Measurements from ENCODE around the gene MATN3. TPM values are rescaled to one million over a fixed set of nuclear protein-coding genes. Genes with fewer than 3 reads are reported as not detected.

The MATN3 gene
- total RNA-seq, 1 donor, result 1.4 TPM

- no peaks in the 10 kb centered on the region for H3K27me3 ChIP-seq (ENCODE audit: insufficient read depth, low read length)
- H3K4me3 ChIP-seq (ENCODE audit: insufficient read depth, low read length), result peak overlapping the region; percentile 88
- peak overlapping the region; percentile 92 for H3K4me2 ChIP-seq (ENCODE audit: insufficient read depth, low read length)
- H3K27ac ChIP-seq (ENCODE audit: low read depth, low read length), result peak overlapping the region; percentile 99
- no peaks in the 10 kb centered on the region for H3K36me3 ChIP-seq (ENCODE audit: insufficient read depth, low read length)
- H2AFZ ChIP-seq (ENCODE audit: low read length), result no peak overlapping the region
- H3K9me3 ChIP-seq (ENCODE audit: low read depth, low read length), result no peaks in the 10 kb centered on the region
- H3K79me2 ChIP-seq (ENCODE audit: insufficient read depth, low read length), result peaks cover 36% of the 10 kb centered on the region
- DNase-seq (ENCODE audit: insufficient read length, low spot score, missing footprints), result peak; percentile 11
- no peak for TF ChIP-seq CTCF (IDR thresholded peaks at IDR 0.05; ENCODE audit: extremely low read depth, low read depth, low read length)
- peaks cover 29% of the 10 kb centered on the region for H3K4me1 ChIP-seq (ENCODE audit: insufficient read depth, low read length)
- peaks cover 31% of the 10 kb centered on the region for H4K20me1 ChIP-seq (ENCODE audit: insufficient read depth, low read length)
Observed at GRCh38 chr2:20052861-20053281, 40.4 kb upstream of the MATN3 start.

DNA sequence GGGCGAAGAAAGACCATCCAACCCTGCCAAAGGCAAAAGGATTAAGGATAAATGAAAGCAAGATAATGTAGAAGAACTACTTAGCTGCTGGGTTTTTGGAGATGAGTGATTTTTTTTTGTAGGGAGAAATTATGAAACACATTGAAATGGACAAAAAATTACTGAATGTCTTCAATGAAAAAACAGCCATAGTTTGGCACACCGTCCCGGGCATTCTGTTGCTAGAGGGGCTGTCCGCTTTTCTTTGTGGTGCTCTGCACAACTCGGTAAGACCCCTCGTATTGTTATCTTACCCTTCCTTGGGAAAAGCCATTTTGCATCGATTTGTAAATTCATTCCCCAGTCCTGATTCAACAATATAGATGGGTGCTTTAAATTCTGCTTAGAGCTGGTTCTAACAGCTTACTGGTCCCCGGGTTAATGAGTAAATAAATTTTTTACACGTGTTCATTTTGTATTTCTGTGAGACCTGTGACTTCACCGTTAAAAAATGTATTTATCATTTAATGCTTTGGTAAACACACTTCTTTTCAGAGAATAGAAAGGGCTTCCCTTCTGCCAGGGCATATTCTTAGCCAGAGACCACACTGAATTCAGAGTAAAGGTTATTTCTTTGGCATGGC lies 39.9 kb upstream of the MATN3 start:
- Histone ChIP-seq H3K27ac (ENCODE audit: low read depth, low read length) (peak overlapping the region; percentile 99), H2AFZ (ENCODE audit: low read length) (peak overlapping the region; percentile 16), H3K4me1 (ENCODE audit: insufficient read depth, low read length) (peaks cover 32% of the 10 kb centered on the region), H3K4me3 (ENCODE audit: insufficient read depth, low read length) (peak overlapping the region; percentile 88), H4K20me1 (ENCODE audit: insufficient read depth, low read length) (peaks cover 34% of the 10 kb centered on the region), H3K9me3 (ENCODE audit: low read depth, low read length) (no peaks in the 10 kb centered on the region), H3K4me2 (ENCODE audit: insufficient read depth, low read length) (peak overlapping the region; percentile 92), H3K79me2 (ENCODE audit: insufficient read depth, low read length) (peaks cover 39% of the 10 kb centered on the region), H3K27me3 (ENCODE audit: insufficient read depth, low read length) (no peaks in the 10 kb centered on the region), H3K36me3 (ENCODE audit: insufficient read depth, low read length) (no peaks in the 10 kb centered on the region)
- TF ChIP-seq CTCF (IDR thresholded peaks at IDR 0.05; ENCODE audit: extremely low read depth, low read depth, low read length), result no peak
- DNase-seq (ENCODE audit: insufficient read length, low spot score, missing footprints), result peak; percentile 41

GRCh38 chr2:20051532-20052228 lies 39.2 kb upstream of the MATN3 start, which contains the start of gene LAPTM4A:
Gene LAPTM4A (minus strand): TSS chr2:20051628. CDS start chr2:20051520, 108 bp downstream.
- peaks cover 44% of the 10 kb centered on the region for H3K79me2 ChIP-seq (ENCODE audit: insufficient read depth, low read length)
- H3K4me1 ChIP-seq (ENCODE audit: insufficient read depth, low read length), result peaks cover 32% of the 10 kb centered on the region

More at GRCh38 chr2:20051532-20052228, 39.2 kb upstream of the MATN3 start, which contains the start of gene LAPTM4A:
- H3K4me3 ChIP-seq (ENCODE audit: insufficient read depth, low read length), result peak within 1 kb of the TSS; percentile 88
- no peak for TF ChIP-seq CTCF (IDR thresholded peaks at IDR 0.05; ENCODE audit: extremely low read depth, low read depth, low read length)
- no peaks in the 10 kb centered on the region for H3K9me3 ChIP-seq (ENCODE audit: low read depth, low read length)
- H4K20me1 ChIP-seq (ENCODE audit: insufficient read depth, low read length), result peaks cover 36% of the 10 kb centered on the region
- peak within 1 kb of the TSS; percentile 99 for H3K27ac ChIP-seq (ENCODE audit: low read depth, low read length)
- DNase-seq (ENCODE audit: insufficient read length, low spot score, missing footprints), result peak; percentile 93
- H3K36me3 ChIP-seq (ENCODE audit: insufficient read depth, low read length), result no peaks in the 10 kb centered on the region
- H2AFZ ChIP-seq (ENCODE audit: low read length), result peak within 1 kb of the TSS; percentile 92
- no peaks in the 10 kb centered on the region for H3K27me3 ChIP-seq (ENCODE audit: insufficient read depth, low read length)
- H3K4me2 ChIP-seq (ENCODE audit: insufficient read depth, low read length), result peak within 1 kb of the TSS; percentile 94

All from osteoblast (primary cell).